Measurements from ENCODE around the gene CXCL5. TPM values are rescaled to one million over a fixed set of nuclear protein-coding genes. Genes with fewer than 3 reads are reported as not detected.

The CXCL5 gene
- total RNA-seq, 4 donors from 2014 or later, result 0.23 to 0.70 TPM; not detected in 2

GRCh38 chr4:73976716-73977115 lies 21.8 kb downstream of the CXCL5 start:
- no peaks in the 10 kb centered on the region for H3K36me3 ChIP-seq
- peaks cover 0 to 2% (median 0%) of the 10 kb centered on the region in 3 donors for H3K9me3 ChIP-seq
- intact Hi-C loops (cut with DNase I), result no loop called here
- WGBS, 2 donors, result 60 to 69% methylated on average over 3 to 4 of the region's 4 CpGs
- peaks cover 0 to 3% (median 0%) of the 10 kb centered on the region in 3 donors for H3K4me1 ChIP-seq
- H3K27me3 ChIP-seq, result peaks cover 0 to 7% (median 0%) of the 10 kb centered on the region in 4 donors
- no peak overlapping the region for H3K4me3 ChIP-seq
- no peak overlapping the region for H3K27ac ChIP-seq
- DNase-seq, result no peak
- TF ChIP-seq CTCF (IDR thresholded peaks at IDR 0.05) (no peak), POLR2A (IDR thresholded peaks at IDR 0.05) (no peak)

GRCh38 chr4:73976217-73976616 lies 22.3 kb downstream of the CXCL5 start:
- H3K9me3 ChIP-seq, result peaks cover 0 to 6% (median 0%) of the 10 kb centered on the region in 3 donors
- no peak overlapping the region for H3K4me3 ChIP-seq
- H3K36me3 ChIP-seq, result no peaks in the 10 kb centered on the region
- no peak overlapping the region for H3K27ac ChIP-seq
- TF ChIP-seq POLR2A (IDR thresholded peaks at IDR 0.05) (no peak), CTCF (IDR thresholded peaks at IDR 0.05) (no peak)
- H3K27me3 ChIP-seq, result peaks cover 0 to 2% (median 0%) of the 10 kb centered on the region in 4 donors
- no peaks in the 10 kb centered on the region for H3K4me1 ChIP-seq
- WGBS, 2 donors, result 71 to 83% methylated on average over 2 of the region's 2 CpGs
- intact Hi-C loops (cut with DNase I), result no loop called here
- no peak for DNase-seq

GRCh38 chr4:73974352-73974751 lies 24.1 kb downstream of the CXCL5 start:
- Histone ChIP-seq H3K27me3 (no peaks in the 10 kb centered on the region), H3K4me3 (no peak overlapping the region), H3K36me3 (no peaks in the 10 kb centered on the region), H3K27ac (no peak overlapping the region), H3K9me3 (peaks cover 0 to 16% (median 0%) of the 10 kb centered on the region in 3 donors), H3K4me1 (no peaks in the 10 kb centered on the region)
- DNase-seq, result no peak
- TF ChIP-seq CTCF (IDR thresholded peaks at IDR 0.05) (no peak), POLR2A (IDR thresholded peaks at IDR 0.05) (no peak)
- intact Hi-C loops (cut with DNase I), result no loop called here

GRCh38 chr4:73970945-73971344 lies 27.5 kb downstream of the CXCL5 start:
- Histone ChIP-seq H3K36me3 (no peaks in the 10 kb centered on the region), H3K27me3 (peaks cover 0 to 6% (median 0%) of the 10 kb centered on the region in 4 donors), H3K4me1 (no peaks in the 10 kb centered on the region), H3K27ac (no peak overlapping the region), H3K9me3 (peaks cover 0 to 16% (median 0%) of the 10 kb centered on the region in 3 donors), H3K4me3 (no peak overlapping the region)
- no peak for TF ChIP-seq CTCF (IDR thresholded peaks at IDR 0.05)
- TF ChIP-seq POLR2A (IDR thresholded peaks at IDR 0.05), result no peak
- DNase-seq, result no peak
- intact Hi-C loops (cut with DNase I), result no loop called here

GRCh38 chr4:73970011-73970410 lies 28.5 kb downstream of the CXCL5 start:
- intact Hi-C loops (cut with DNase I), result no loop called here
- H3K27me3 ChIP-seq, result peaks cover 0 to 12% (median 0%) of the 10 kb centered on the region in 4 donors
- peaks cover 0 to 16% (median 0%) of the 10 kb centered on the region in 3 donors for H3K9me3 ChIP-seq
- 86 to 94% methylated on average over 1 of the region's 1 CpG for WGBS, 2 donors
- H3K4me3 ChIP-seq, result no peak overlapping the region
- H3K4me1 ChIP-seq, result no peaks in the 10 kb centered on the region
- no peaks in the 10 kb centered on the region for H3K36me3 ChIP-seq
- no peak for TF ChIP-seq POLR2A (IDR thresholded peaks at IDR 0.05)
- no peak overlapping the region for H3K27ac ChIP-seq
- no peak for DNase-seq

- no peaks in the 10 kb centered on the region for H3K4me1 ChIP-seq
- no peaks in the 10 kb centered on the region for H3K36me3 ChIP-seq
- peaks cover 0 to 14% (median 0%) of the 10 kb centered on the region in 4 donors for H3K27me3 ChIP-seq
- DNase-seq, result no peak
- H3K9me3 ChIP-seq, result peaks cover 0 to 16% (median 0%) of the 10 kb centered on the region in 3 donors
- intact Hi-C loops (cut with DNase I), result no loop called here
- no peak overlapping the region for H3K4me3 ChIP-seq
- TF ChIP-seq CTCF (IDR thresholded peaks at IDR 0.05), result no peak
- TF ChIP-seq POLR2A (IDR thresholded peaks at IDR 0.05), result no peak
- H3K27ac ChIP-seq, result no peak overlapping the region
Measured at GRCh38 chr4:73967866-73968265, 30.6 kb downstream of the CXCL5 start.
